Activated CD4-positive, alpha-beta T cell treated with anti-CD3 and anti-CD28 coated beads, Interleukin-2, amount 10 ng/mL, durations not matched to agents 7 days and 5 days (primary cell): ENCODE data around the gene SMURF1. TPM values are rescaled to one million over a fixed set of nuclear protein-coding genes. Genes with fewer than 3 reads are reported as not detected.
A peak's percentile ranks its signal among the peaks of the same experiment; 100 is the strongest.
"Not testable (repeated sequence)": the region's sequence is repeated elsewhere in the genome, so short reads cannot be mapped to it uniquely, and the experiment has no call there.

Experiments used
- CTCF ChIA-PET: fragments of 350-600 bp; sonication (Branson Sonifier 250); formaldehyde crosslinking; loops from one replicate; lab custom pipeline; 2021; ENCODE audit warnings: antibody characterized with exemption; lab: Charles Lee
- POLR2A ChIA-PET: fragments of 350-600 bp; sonication (Branson Sonifier 250); formaldehyde crosslinking; loops from one replicate; lab custom pipeline; 2021; ENCODE audit warnings: antibody characterized with exemption; lab: Charles Lee
- DNase-seq: peaks from one replicate; pipeline ENCODE4 v3.0.0-alpha.2; 2020
- H3K27ac Mint-ChIP-seq: one replicate; pipeline ENCODE4 v1.8.0; 2021; ENCODE audit warnings: mild to moderate bottlenecking, moderate library complexity, mixed read lengths
- H3K27me3 Mint-ChIP-seq: one replicate; pipeline ENCODE4 v1.8.0; 2021; ENCODE audit warnings: mixed read lengths
- H3K36me3 Mint-ChIP-seq: one replicate; pipeline ENCODE4 v1.8.0; 2021; ENCODE audit warnings: low read depth, mixed read lengths
- H3K4me1 Mint-ChIP-seq: one replicate; pipeline ENCODE4 v1.8.0; 2021; ENCODE audit warnings: mixed read lengths
- H3K4me3 Mint-ChIP-seq: one replicate; pipeline ENCODE4 v1.8.0; 2021; ENCODE audit warnings: mild to moderate bottlenecking, moderate library complexity, mixed read lengths
- H3K9me3 Mint-ChIP-seq: one replicate; pipeline ENCODE4 v1.8.0; 2021; ENCODE audit warnings: mixed read lengths
- total RNA-seq, 2 experiments: library from RNA; stranded (reverse); gene quantifications; one replicate each; pipeline ENCODE4 v1.2.3, GENCODE V29; 2021

SMURF1 gene
- total RNA-seq, 2 experiments from 2014 or later = 12.6 to 14.2 TPM

DNA sequence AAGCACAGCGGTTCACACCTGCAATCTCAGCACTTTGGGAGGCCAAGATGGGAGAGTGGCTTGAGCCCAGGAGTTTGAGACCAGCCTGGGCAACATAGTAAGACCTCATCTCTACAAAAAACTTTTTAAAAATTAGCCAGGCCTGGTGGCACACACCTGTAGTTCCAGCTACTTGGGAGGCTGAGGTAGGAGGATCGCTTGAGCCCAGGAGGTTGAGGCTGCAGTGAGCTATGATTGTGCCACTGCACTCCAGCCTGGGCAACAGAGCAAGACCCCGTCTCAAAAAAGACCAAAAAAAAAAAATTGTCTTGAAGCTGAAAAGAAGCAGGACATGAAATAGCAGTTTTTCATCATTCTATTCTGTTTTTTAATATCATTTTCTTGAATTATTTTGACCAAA is 99.0 kb downstream of the SMURF1 start:
- H3K27ac Mint-ChIP-seq, POLR2A ChIA-PET: not testable (repeated sequence)

GRCh38 chr7:99042957-99043356 is 101.0 kb downstream of the SMURF1 start:
- H3K27me3 Mint-ChIP-seq = no peaks in the 10 kb centered on the region
- H3K9me3 Mint-ChIP-seq = no peaks in the 10 kb centered on the region
- no peak overlapping the region for H3K4me3 Mint-ChIP-seq
- ChIA-PET POLR2A (no interaction called here), CTCF (no interaction called here)
- no peak overlapping the region for H3K27ac Mint-ChIP-seq
- H3K4me1 Mint-ChIP-seq = no peaks in the 10 kb centered on the region
- no peak for DNase-seq
- peaks cover 40% of the 10 kb centered on the region for H3K36me3 Mint-ChIP-seq

More for the DNA sequence above, 99.0 kb downstream of the SMURF1 start:
- not testable (repeated sequence) for H3K9me3 Mint-ChIP-seq, H3K4me3 Mint-ChIP-seq, DNase-seq, H3K27me3 Mint-ChIP-seq, H3K4me1 Mint-ChIP-seq
- CTCF ChIA-PET = interaction anchor here (0.6 kb wide), 1 partner anchor 268 kb away, joined by 3 read pairs; no protein-coding TSS in a partner anchor
- peaks cover 40% of the 10 kb centered on the region for H3K36me3 Mint-ChIP-seq

DNA sequence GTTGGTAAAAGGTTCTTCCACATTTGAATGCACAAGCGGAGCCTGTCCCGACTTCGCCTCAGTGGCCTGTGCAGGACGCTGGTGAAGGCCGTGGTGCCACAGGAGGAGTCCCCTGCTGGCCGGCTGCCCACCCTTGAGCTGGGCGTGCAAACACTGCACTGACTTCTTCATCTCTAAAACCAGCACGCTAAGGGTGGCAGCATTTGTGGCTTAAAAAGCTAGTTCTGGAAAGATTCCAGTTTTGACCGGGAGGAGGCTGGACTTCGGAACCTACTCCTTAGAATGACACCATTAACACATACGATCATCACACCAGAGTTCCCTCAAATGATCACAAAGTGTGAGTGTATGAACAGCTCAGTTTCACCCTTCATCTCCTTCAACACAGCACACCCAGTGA is 102.4 kb downstream of the SMURF1 start:
- Mint-ChIP-seq H3K27me3 (no peaks in the 10 kb centered on the region), H3K4me3 (no peak overlapping the region), H3K36me3 (peaks cover 46% of the 10 kb centered on the region), H3K27ac (no peak overlapping the region), H3K4me1 (no peaks in the 10 kb centered on the region), H3K9me3 (no peaks in the 10 kb centered on the region)
- DNase-seq = no peak
- ChIA-PET POLR2A (no interaction called here), CTCF (no interaction called here)

- ChIA-PET CTCF (interaction anchor here (1.0 to 1.7 kb wide), 2 partner anchors 9 to 232 kb away, joined by 3 read pairs; partner anchors contain the start of gene MYH16), POLR2A (no interaction called here)
- peak; percentile 72 for DNase-seq
- H3K36me3 Mint-ChIP-seq = peaks cover 52% of the 10 kb centered on the region
- H3K9me3 Mint-ChIP-seq = no peaks in the 10 kb centered on the region
- H3K27ac Mint-ChIP-seq = peak overlapping the region; percentile 31
- H3K27me3 Mint-ChIP-seq = no peaks in the 10 kb centered on the region
- no peak overlapping the region for H3K4me3 Mint-ChIP-seq
- no peaks in the 10 kb centered on the region for H3K4me1 Mint-ChIP-seq
Measured at GRCh38 chr7:99040104-99040958, 103.6 kb downstream of the SMURF1 start.

DNA sequence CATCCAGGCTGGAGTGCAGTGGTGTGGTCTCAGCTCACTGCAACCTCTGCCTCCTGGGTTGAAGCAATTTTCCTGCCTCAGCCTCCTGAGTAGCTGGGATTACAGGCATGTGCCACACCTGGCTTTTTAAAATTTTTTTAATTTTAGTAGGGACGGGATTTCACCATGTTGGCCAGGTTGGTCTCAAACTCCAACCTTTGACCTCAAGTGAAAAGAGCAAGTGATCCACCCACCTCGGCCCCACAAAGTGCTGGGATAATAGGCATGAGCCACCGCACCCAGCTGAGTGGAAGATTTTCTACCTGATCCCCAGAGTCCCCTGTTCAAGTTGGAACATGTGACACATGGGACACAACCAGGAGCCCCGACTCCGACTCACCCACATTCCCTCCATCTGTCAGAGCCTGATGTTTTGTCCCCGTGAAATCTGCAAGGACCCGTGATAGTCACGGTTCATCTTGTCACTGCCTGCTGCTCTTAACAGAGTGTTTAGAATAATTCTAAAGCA is 104.5 kb downstream of the SMURF1 start:
- Mint-ChIP-seq H3K4me3 (no peak overlapping the region), H3K36me3 (peaks cover 53% of the 10 kb centered on the region), H3K27me3 (no peaks in the 10 kb centered on the region), H3K9me3 (no peaks in the 10 kb centered on the region), H3K27ac (no peak overlapping the region), H3K4me1 (no peaks in the 10 kb centered on the region)
- CTCF ChIA-PET = interaction anchor here (1.2 to 1.7 kb wide), 2 partner anchors 9 to 233 kb away, joined by 3 read pairs; partner anchors contain the start of gene MYH16
- DNase-seq = no peak
- POLR2A ChIA-PET = interaction anchor here (0.6 to 0.7 kb wide), 2 partner anchors 307 to 368 kb away, joined by 3 to 4 read pairs; no protein-coding TSS in a partner anchor

GRCh38 chr7:99038086-99038855 is 105.6 kb downstream of the SMURF1 start:
- CTCF ChIA-PET = interaction anchor here (1.2 to 1.4 kb wide), 2 partner anchors 8 to 73 kb away, joined by 3 read pairs; no protein-coding TSS in a partner anchor
- DNase-seq = no peak
- no peaks in the 10 kb centered on the region for H3K27me3 Mint-ChIP-seq
- no peak overlapping the region for H3K4me3 Mint-ChIP-seq
- no peak overlapping the region for H3K27ac Mint-ChIP-seq
- no peaks in the 10 kb centered on the region for H3K9me3 Mint-ChIP-seq
- POLR2A ChIA-PET = interaction anchor here (0.6 to 0.7 kb wide), 2 partner anchors 308 to 369 kb away, joined by 3 to 4 read pairs; no protein-coding TSS in a partner anchor
- H3K4me1 Mint-ChIP-seq = no peaks in the 10 kb centered on the region
- H3K36me3 Mint-ChIP-seq = peaks cover 47% of the 10 kb centered on the region

GRCh38 chr7:99037327-99037940 is 106.5 kb downstream of the SMURF1 start:
- CTCF ChIA-PET = interaction anchor here (1.4 kb wide), 1 partner anchor 74 kb away, joined by 3 read pairs; no protein-coding TSS in a partner anchor
- Mint-ChIP-seq H3K27ac (no peak overlapping the region), H3K4me1 (no peaks in the 10 kb centered on the region), H3K27me3 (no peaks in the 10 kb centered on the region), H3K36me3 (peaks cover 46% of the 10 kb centered on the region), H3K9me3 (no peaks in the 10 kb centered on the region), H3K4me3 (no peak overlapping the region)
- no peak for DNase-seq
- POLR2A ChIA-PET = no interaction called here

GRCh38 chr7:99036546-99037111 is 107.3 kb downstream of the SMURF1 start:
- DNase-seq = no peak
- H3K9me3 Mint-ChIP-seq = no peaks in the 10 kb centered on the region
- peaks cover 43% of the 10 kb centered on the region for H3K36me3 Mint-ChIP-seq
- H3K27ac Mint-ChIP-seq = no peak overlapping the region
- CTCF ChIA-PET = interaction anchor here (0.6 to 1.4 kb wide), 5 partner anchors 13 to 158 kb away, joined by 3 read pairs; partner anchors contain the start of gene TRRAP
- POLR2A ChIA-PET = no interaction called here
- no peaks in the 10 kb centered on the region for H3K27me3 Mint-ChIP-seq
- no peaks in the 10 kb centered on the region for H3K4me1 Mint-ChIP-seq
- H3K4me3 Mint-ChIP-seq = no peak overlapping the region

DNA sequence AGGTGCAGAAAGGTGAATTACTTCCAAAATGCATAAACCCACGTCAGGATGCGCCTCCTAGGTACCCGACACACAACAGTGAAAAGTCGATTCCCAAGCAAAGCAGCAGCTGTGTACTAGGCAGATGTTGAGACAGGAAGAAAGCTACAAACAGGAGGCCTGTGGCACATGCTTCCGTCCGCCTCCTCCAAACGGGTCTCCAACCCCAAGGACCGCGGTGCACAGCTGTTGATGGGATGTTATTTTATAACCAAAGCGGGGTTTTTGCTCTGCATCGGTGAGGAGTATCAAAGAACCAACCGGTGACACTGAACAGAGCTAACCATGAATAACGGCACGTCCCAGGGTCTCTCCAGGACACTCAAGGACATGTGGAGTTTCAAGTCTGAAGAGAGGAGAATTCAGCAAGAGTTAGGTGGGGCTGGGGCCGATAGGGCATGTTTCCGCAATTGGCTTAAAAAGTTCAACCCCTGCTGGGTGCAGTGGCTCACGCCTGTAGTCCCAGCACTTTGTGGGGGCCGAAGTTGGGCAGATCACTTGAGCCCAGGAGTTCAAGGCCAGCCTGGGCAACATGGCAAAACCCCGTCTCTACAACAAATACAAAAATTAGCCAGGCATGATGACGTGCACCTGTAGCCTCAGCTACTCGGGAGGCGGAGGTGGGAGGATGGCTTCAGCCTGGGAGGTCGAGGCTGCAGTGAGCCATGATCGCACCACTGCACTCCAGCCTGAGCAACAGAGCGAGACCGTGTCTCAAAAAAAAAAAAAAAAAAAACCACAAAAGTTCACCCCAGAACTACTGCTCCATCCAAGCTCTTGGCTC is 108.0 kb downstream of the SMURF1 start:
- ChIA-PET POLR2A (no interaction called here), CTCF (interaction anchor here (0.6 to 1.3 kb wide), 4 partner anchors 13 to 157 kb away, joined by 3 read pairs; partner anchors contain the start of gene TRRAP)
- no peaks in the 10 kb centered on the region for H3K9me3 Mint-ChIP-seq
- peaks cover 43% of the 10 kb centered on the region for H3K36me3 Mint-ChIP-seq
- H3K4me1 Mint-ChIP-seq = no peaks in the 10 kb centered on the region
- H3K27ac Mint-ChIP-seq = no peak overlapping the region
- no peak overlapping the region for H3K4me3 Mint-ChIP-seq
- DNase-seq = no peak
- H3K27me3 Mint-ChIP-seq = no peaks in the 10 kb centered on the region

DNA sequence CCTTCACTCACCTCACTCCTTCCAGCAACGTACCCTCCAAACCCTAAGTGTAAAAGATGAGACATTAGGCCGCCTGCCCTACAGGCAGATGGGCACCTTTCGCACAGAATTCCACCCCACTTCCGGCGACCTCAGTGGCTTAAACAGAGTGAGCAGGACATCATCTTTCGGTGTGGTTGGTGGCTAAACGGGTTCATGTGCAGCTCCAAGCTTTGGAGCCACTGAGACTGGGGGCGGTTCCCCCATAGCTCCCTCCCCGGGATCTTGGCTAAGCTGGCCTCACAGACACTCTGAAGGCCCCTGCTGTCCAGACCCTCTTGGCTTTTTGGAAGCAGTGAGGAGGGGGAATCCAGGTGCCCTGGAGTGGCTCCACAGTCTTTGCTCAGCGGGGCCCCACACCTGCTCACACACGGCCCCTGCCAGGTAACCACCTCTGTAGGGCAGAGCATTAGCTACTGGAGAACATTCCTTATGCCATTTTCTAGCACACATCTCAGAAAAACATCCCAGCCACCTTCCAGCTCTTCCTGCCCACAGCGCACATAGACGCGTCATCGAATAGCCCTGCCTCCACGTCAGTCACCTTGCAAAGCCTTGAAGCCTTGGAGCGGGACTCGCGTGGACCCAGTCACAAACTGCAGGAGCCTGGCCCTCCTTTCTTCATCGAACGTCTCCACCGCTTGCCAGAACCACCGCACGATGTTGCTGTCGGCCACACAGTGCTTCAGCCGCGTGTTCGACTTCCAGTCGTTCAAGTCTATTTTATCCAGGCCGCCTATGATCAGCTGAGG is 108.8 kb downstream of the SMURF1 start:
- Mint-ChIP-seq H3K4me3 (no peak overlapping the region), H3K27ac (no peak overlapping the region), H3K4me1 (no peaks in the 10 kb centered on the region), H3K36me3 (peaks cover 39% of the 10 kb centered on the region), H3K9me3 (no peaks in the 10 kb centered on the region), H3K27me3 (no peaks in the 10 kb centered on the region)
- ChIA-PET POLR2A (no interaction called here), CTCF (interaction anchor here (1.2 to 1.3 kb wide), 2 partner anchors 39 to 239 kb away, joined by 3 read pairs; no protein-coding TSS in a partner anchor)
- DNase-seq = no peak

GRCh38 chr7:99033765-99034164 is 110.1 kb downstream of the SMURF1 start:
- Mint-ChIP-seq H3K4me1 (no peaks in the 10 kb centered on the region), H3K4me3 (no peak overlapping the region), H3K36me3 (peaks cover 40% of the 10 kb centered on the region), H3K27ac (no peak overlapping the region), H3K27me3 (no peaks in the 10 kb centered on the region), H3K9me3 (no peaks in the 10 kb centered on the region)
- DNase-seq = no peak
- POLR2A ChIA-PET = no interaction called here
- CTCF ChIA-PET = interaction anchor here (1.1 kb wide), 1 partner anchor 279 kb away, joined by 4 read pairs; no protein-coding TSS in a partner anchor
